A549 (cell line): ENCODE results near the gene IQSEC2.

Experiments used
- CBX2 ChIP-seq: fragments of 200-600 bp; sonication (generic); IDR thresholded peaks from 2 replicates; pipeline ENCODE4 v1.6.1; 2016; ENCODE audit warnings: low read depth, mild to moderate bottlenecking, borderline replicate concordance
- CBX8 ChIP-seq: fragments of 200-600 bp; sonication (generic); IDR thresholded peaks from 2 replicates; pipeline ENCODE4 v1.6.1; 2016
- CEBPB ChIP-seq, 2 experiments: fragments of >200 bp in 1 of 2; sonication (Bioruptor Twin) in 1 of 2; formaldehyde crosslinking in 1 of 2; IDR thresholded peaks; 2 replicates each; pipeline ENCODE4 v1.6.1; 2012 to 2016
- CHD2 ChIP-seq: fragments of 150-350 bp; IDR thresholded peaks from 2 replicates; pipeline ENCODE4 v1.6.1; 2014; ENCODE audit warnings: low read length; ENCODE audit not compliant: partially characterized antibody
- CTCF ChIP-seq: fragments of >200 bp; sonication (Bioruptor Twin); formaldehyde crosslinking; IDR thresholded peaks from 3 replicates; pipeline ENCODE4 v1.5.1; 2016
- EHMT2 ChIP-seq: fragments of 200-600 bp; sonication (generic); IDR thresholded peaks from 2 replicates; pipeline ENCODE4 v1.6.1; 2016; ENCODE audit warnings: antibody characterized with exemption, low read depth, mild to moderate bottlenecking, moderate library complexity
- EP300 ChIP-seq, 2 experiments: fragments of >200 bp; sonication (Bioruptor Twin); formaldehyde crosslinking; IDR thresholded peaks; 2 replicates in 1 of 2; 3 replicates in 1 of 2; pipeline ENCODE4 v1.6.1; 2016 to 2017
- GATA3 ChIP-seq: IDR thresholded peaks from 2 replicates; pipeline ENCODE4 v1.6.1; 2012; ENCODE audit warnings: borderline replicate concordance
- KDM1A ChIP-seq: fragments of 200-600 bp; sonication (generic); IDR thresholded peaks from 2 replicates; pipeline ENCODE4 v1.6.1; 2016; ENCODE audit warnings: low read depth, mild to moderate bottlenecking
- MAZ ChIP-seq: fragments of 150-350 bp; IDR thresholded peaks from 2 replicates; pipeline ENCODE4 v1.6.1; 2014; ENCODE audit warnings: antibody characterized with exemption, low read depth, low read length, borderline replicate concordance
- POLR2A ChIP-seq: IDR thresholded peaks from 2 replicates; pipeline ENCODE4 v1.6.1; 2012; ENCODE audit warnings: mild to moderate bottlenecking, low read length
- RARB ChIP-seq: fragments of 250-450 bp; sonication (Bioruptor Pico); IDR thresholded peaks from 2 replicates; pipeline ENCODE4 v1.8.0; 2021; ENCODE audit warnings: mild to moderate bottlenecking, moderate library complexity
- SMC3 ChIP-seq: fragments of >200 bp; sonication (Bioruptor Twin); formaldehyde crosslinking; IDR thresholded peaks from 3 replicates; pipeline ENCODE4 v1.6.1; 2018; ENCODE audit warnings: inconsistent platforms
- ZNF302 ChIP-seq: fragments of 250-450 bp; sonication (Bioruptor Pico); IDR thresholded peaks from 2 replicates; pipeline ENCODE4 v1.9.0; 2021; ENCODE audit warnings: inconsistent platforms, mild to moderate bottlenecking, moderate library complexity

- TF ChIP-seq CTCF (no peak), POLR2A (no peak), CHD2 (no peak), ZNF302 (no peak), CBX2 (no peak), EP300 (IDR thresholded peaks at IDR 0.05) (no peak), MAZ (no peak), EHMT2 (no peak), RARB (CRISPR knock-in tag) (no peak), GATA3 (no peak), SMC3 (no peak), CBX8 (no peak), KDM1A (no peak), CEBPB (IDR thresholded peaks at IDR 0.05) (no peak)
Measured at GRCh38 chrX:53261355-53261972, 19.9 kb downstream of the IQSEC2 start.
